NB4 (cell line): ENCODE measurements around the gene WIZ.

Experiments used
- DNase-seq: peaks from one replicate; pipeline ENCODE4 v3.0.0; 2010; ENCODE audit warnings: low read depth
- H3K4me3 ChIP-seq: one replicate; pipeline ENCODE4 v1.5.1; 2011; ENCODE audit warnings: mild to moderate bottlenecking, low read depth, low read length, moderate library complexity
- MYC ChIP-seq: IDR thresholded peaks from 2 replicates; pipeline ENCODE4 v1.6.1; 2011; ENCODE audit warnings: low read depth, low read length
- POLR2A ChIP-seq: IDR thresholded peaks from 2 replicates; pipeline ENCODE4 v1.6.1; 2011; ENCODE audit warnings: mild to moderate bottlenecking; ENCODE audit not compliant: insufficient read length; ENCODE audit errors: extremely low read depth
- TF ChIP-seq, protein P1 (sequence below): IDR thresholded peaks from 2 replicates; pipeline ENCODE4 v1.6.1; 2011; ENCODE audit warnings: low read depth, low read length
- TF ChIP-seq, protein P2 (sequence below): IDR thresholded peaks from one replicate; pipeline ENCODE4 v1.5.1; 2012; ENCODE audit warnings: low read depth, low read length

The WIZ gene

GRCh38 chr19:15456871-15457700 is 7.3 kb upstream of the WIZ start:
- TF ChIP-seq POLR2A, result no peak
- TF ChIP-seq MYC, result no peak
- TF ChIP-seq, protein P1, sequence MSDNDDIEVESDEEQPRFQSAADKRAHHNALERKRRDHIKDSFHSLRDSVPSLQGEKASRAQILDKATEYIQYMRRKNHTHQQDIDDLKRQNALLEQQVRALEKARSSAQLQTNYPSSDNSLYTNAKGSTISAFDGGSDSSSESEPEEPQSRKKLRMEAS, result no peak
- TF ChIP-seq, protein P2, sequence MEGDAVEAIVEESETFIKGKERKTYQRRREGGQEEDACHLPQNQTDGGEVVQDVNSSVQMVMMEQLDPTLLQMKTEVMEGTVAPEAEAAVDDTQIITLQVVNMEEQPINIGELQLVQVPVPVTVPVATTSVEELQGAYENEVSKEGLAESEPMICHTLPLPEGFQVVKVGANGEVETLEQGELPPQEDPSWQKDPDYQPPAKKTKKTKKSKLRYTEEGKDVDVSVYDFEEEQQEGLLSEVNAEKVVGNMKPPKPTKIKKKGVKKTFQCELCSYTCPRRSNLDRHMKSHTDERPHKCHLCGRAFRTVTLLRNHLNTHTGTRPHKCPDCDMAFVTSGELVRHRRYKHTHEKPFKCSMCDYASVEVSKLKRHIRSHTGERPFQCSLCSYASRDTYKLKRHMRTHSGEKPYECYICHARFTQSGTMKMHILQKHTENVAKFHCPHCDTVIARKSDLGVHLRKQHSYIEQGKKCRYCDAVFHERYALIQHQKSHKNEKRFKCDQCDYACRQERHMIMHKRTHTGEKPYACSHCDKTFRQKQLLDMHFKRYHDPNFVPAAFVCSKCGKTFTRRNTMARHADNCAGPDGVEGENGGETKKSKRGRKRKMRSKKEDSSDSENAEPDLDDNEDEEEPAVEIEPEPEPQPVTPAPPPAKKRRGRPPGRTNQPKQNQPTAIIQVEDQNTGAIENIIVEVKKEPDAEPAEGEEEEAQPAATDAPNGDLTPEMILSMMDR, result no peak
- no peak overlapping the region for H3K4me3 ChIP-seq
- DNase-seq, result no peak

- TF ChIP-seq, protein P2, result no peak
- TF ChIP-seq MYC, result no peak
- TF ChIP-seq, protein P1, result no peak
- no peak for TF ChIP-seq POLR2A
- no peak overlapping the region for H3K4me3 ChIP-seq
- DNase-seq, result no peak
Observed at GRCh38 chr19:15456441-15456840, 6.7 kb upstream of the WIZ start.

DNA sequence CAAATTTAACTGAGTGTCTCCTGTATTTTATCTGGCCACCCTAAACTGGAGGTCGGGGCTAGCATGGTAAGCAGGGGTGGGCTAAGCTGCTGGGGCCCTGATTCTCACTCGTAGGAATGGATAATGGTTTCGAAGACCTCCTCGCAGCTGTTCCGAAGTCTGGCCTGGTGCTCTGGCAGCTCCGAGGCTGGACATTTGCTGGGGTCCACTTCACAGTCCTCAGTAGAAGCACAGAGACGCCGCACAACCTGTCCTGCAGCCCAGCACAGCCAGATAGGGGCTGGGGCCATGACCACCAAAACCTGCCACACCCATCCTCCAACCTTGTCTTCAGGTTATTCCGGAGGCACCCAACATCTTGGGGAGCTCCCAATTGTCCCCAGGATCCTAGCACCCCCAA is 6.2 kb upstream of the WIZ start:
- TF ChIP-seq, protein P2, result no peak
- TF ChIP-seq MYC (no peak), POLR2A (no peak)
- DNase-seq, result no peak
- H3K4me3 ChIP-seq, result no peak overlapping the region

- no peak overlapping the region for H3K4me3 ChIP-seq
Observed at GRCh38 chr19:15453906-15454860, 4.4 kb upstream of the WIZ start.

DNA sequence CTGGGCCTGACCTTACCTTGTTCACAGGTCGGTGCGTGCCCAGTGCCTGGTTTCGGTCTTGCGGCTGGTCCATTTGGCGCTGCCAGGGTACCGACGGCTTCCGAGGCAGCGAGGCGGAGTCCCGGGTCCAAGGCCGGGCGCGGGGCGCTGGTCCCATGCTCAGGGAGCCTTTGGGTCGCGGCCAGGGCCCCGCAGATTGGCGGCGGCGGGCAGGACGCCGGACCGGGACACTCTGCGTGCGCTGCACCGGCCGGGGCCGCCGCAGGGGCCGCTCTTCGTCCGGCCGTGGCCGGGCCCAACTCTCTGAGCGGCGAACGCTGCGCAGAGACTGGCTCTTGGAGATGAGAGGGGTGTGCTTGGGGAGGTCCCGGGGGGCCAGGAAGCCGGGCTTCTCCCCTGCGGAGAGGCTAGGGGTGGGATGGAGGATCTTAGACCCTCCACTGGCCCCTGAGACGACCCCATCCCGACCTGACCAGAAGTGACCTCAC is 3.4 kb upstream of the WIZ start:
- no peak for DNase-seq
- H3K4me3 ChIP-seq, result no peak overlapping the region
- TF ChIP-seq, protein P1, result no peak
- no peak for TF ChIP-seq POLR2A
- no peak for TF ChIP-seq MYC
- TF ChIP-seq, protein P2, result no peak

More at GRCh38 chr19:15453906-15454860, 4.4 kb upstream of the WIZ start:
- no peak for TF ChIP-seq MYC
- TF ChIP-seq, protein P2, result peak; percentile 7
- no peak for DNase-seq
